Prostate gland (tissue), 2 donors: ENCODE results near the gene CLEC3A.

Experiments
- POLR2A ChIP-seq: fragments of 450-650 bp; IDR thresholded peaks from one replicate; pipeline ENCODE4 v1.6.1; 2016; ENCODE audit warnings: antibody characterized with exemption, mild to moderate bottlenecking
- POLR2AphosphoS5 ChIP-seq: sonication (generic); formaldehyde crosslinking; IDR thresholded peaks from one replicate; pipeline ENCODE4 v1.6.1; 2017; ENCODE audit warnings: antibody characterized with exemption
- TF ChIP-seq, protein P1 (sequence below), 4 experiments: fragments of 200-600 bp in 2 of 4; fragments of 450-650 bp in 2 of 4; sonication (generic) in 2 of 4; IDR thresholded peaks; 1 replicate in 3 of 4; 2 replicates in 1 of 4; pipeline ENCODE4 v1.5.1; 2016 to 2019; ENCODE audit warnings: antibody characterized with exemption in 4 of 4, mild to moderate bottlenecking in 2 of 4, moderate library complexity in 2 of 4

DNA sequence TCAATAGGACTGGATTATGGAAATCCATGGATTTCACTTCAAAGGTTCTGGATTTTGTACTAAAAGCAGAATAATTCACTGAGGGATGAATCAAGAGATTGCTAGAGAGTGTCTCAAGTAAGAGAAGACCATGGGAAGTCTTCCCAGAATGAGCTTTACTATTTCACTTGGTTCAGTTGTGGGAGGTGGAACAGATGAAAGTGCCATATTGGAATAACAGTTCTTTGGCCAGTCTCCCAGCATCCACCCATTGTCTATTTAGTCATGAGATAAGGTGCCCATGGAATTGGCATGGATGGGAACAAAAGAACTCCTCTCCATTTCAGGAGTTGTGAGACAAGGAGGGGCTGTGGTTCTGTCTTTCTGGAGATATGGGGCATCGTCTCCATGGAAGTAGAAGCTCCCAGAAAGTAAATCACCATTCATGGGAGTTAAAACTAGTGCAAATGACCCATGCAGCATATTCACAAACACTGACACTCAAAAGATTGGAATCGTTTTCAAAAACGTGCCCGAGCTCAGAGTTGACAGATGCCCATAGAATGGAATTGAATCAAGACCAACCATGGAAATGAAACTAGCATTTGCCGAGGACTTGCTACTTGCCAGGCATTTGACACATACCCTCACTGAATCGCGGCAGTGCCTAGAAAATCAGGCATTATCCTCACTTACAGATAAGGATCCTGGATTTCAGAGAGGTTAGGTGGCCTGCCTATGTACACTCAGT, 36.2 kb upstream of the CLEC3A start:
- TF ChIP-seq, protein P1, sequence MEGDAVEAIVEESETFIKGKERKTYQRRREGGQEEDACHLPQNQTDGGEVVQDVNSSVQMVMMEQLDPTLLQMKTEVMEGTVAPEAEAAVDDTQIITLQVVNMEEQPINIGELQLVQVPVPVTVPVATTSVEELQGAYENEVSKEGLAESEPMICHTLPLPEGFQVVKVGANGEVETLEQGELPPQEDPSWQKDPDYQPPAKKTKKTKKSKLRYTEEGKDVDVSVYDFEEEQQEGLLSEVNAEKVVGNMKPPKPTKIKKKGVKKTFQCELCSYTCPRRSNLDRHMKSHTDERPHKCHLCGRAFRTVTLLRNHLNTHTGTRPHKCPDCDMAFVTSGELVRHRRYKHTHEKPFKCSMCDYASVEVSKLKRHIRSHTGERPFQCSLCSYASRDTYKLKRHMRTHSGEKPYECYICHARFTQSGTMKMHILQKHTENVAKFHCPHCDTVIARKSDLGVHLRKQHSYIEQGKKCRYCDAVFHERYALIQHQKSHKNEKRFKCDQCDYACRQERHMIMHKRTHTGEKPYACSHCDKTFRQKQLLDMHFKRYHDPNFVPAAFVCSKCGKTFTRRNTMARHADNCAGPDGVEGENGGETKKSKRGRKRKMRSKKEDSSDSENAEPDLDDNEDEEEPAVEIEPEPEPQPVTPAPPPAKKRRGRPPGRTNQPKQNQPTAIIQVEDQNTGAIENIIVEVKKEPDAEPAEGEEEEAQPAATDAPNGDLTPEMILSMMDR (IDR thresholded peaks at IDR 0.05), result no peak
- TF ChIP-seq POLR2A (no peak), POLR2AphosphoS5 (no peak)
